COLO829 (cell line): ENCODE measurements around the gene KRTAP12-4.
"Not testable (repeated sequence)": the region's sequence is repeated elsewhere in the genome, so short reads cannot be mapped to it uniquely, and the experiment has no call there.

Experiments used
- DNase-seq: peaks from one replicate; pipeline ENCODE4 v3.0.0; 2012; ENCODE audit warnings: low spot score

Gene KRTAP12-4

DNA sequence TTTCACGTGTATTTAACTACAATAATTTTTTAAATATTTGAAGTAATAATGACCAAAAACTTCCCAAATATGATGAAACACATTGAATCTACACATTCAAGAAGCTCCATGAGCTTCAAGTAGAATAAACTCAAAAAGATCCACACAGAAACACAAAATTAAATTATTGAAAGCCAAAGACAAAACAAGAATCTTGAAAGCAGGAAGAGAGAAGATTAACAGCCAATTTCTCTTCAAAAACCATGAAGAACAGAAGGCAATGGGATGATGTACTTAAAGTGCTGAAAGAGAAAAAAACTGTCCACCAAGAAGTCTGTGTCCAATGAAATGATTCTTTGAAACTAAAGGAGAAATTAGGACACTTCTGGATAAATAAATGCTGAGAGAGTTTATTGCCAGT, 22.4 kb downstream of the KRTAP12-4 start:
- no peak for DNase-seq

DNA sequence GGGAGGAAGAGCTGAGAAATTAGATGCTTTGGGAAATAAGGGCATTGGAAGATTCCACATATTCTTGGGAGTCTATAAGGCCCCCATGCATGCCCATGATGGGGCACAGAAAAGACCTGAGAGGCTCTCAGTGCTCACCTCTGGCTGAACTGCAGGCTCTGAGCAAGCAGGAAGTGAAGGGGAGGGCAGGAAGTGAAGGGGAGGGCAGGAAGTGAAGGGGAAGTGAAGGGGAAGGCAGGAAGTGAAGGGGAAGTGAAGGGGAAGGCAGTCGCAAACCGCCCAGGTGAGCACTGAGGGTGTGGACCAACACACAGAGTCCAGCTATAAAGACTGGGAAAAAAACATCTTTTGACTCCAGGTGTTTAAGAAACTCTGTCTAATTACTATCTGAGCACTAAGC, 24.0 kb downstream of the KRTAP12-4 start:
- no peak for DNase-seq

DNA sequence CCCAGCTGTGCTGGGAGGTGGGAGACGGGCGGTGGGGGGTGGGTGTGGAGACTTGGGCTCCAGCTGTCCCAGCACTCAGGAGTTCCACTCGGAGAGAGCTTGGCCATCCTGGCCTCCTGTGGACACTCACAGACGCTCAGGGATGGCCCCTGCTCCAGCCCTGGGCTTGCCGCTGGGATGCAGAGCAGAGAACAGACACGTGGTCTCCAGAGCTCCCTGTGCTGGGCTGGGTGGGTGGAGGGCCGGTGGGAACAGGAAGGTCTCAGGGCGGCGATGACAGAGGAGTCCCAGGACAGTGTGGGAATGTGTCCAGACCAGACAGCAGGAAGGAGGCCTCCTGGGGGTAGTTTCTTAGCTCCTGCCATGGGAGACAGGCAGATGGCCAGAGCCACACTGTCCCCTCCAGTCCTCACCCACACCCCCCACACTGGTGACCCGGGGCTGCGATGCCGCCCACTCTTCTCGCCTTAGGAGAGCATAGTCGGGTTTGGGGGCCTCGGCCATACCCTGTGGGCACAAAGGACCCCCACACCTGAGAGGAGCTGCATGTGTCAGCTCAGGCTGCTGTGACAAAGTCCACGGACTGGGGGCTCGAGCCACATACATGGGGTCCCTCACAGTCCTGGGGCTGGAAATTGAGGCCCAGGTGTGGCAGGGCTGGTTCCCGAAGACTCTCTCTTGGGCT, 25.6 kb downstream of the KRTAP12-4 start:
- no peak for DNase-seq

DNA sequence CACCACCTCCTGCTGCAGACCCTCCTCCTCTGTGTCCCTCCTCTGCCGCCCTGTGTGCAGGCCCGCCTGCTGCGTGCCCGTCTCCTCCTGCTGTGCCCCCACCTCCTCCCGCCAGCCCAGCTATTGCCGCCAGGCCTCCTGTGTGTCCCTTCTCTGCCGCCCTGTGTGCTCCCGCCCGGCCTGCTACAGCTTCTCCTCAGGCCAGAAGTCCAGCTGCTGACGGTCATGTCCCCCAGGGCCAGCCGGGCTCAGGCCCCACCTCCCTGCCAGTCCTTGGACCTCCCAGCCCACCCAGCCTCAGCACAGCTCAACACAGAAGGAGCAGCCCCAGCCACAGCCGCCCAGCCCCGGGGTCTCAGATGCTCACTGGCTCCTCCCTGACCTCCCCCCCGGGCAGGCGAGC, 26.6 kb downstream of the KRTAP12-4 start:
- DNase-seq: not testable (repeated sequence)

DNA sequence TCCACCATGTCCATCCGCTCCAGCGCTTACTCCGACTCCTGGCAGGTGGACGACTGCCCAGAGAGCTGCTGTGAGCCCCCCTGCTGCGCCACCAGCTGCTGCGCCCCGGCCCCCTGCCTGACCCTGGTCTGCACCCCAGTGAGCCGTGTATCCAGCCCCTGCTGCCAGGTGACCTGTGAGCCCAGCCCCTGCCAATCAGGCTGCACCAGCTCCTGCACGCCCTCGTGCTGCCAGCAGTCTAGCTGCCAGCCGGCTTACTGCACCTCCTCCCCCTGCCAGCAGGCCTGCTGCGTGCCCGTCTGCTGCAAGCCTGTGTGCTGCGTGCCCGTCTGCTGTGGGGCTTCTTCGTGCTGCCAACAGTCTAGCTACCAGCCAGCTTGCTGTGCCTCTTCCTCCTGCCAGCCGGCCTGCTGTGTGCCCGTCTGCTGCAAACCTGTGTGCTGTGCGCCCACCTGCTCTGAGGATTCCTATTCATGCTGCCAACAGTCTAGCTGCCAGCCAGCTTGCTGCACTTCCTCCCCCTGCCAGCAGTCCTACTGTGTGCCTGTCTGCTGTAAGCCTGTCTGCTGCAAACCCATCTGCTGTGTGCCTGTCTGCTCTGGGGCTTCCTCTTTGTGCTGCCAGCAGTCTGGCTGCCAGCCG, 27.2 kb downstream of the KRTAP12-4 start:
- DNase-seq: not testable (repeated sequence)

DNA sequence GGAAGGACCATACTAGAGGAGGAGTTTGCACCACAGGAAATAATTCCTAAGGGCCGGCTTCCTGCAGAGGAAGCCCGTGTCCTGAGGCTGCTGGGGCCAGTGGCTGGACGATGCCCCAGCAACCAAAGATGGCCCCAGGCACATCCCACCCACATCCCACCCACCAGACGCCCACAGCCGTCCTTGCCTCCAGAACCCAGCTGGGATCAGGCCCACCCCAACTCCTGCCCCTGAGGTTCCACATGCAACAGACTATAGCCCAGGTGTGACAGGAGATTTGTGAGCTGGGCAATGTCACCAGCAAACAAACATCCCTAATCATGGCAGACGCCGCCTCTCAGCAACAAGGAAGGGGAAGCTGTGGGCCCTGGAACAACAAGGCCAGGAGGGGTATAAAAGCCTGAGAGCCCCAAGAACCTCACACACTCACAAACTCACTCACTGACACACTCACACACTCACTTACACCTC, 27.8 kb downstream of the KRTAP12-4 start, which contains the start of gene KRTAP10-9:
KRTAP10-9 (plus strand) TSS at position 421 of the 471 bp plus-strand sequence. CDS start 79 bp downstream, outside the sequence.
- no peak for DNase-seq

DNA sequence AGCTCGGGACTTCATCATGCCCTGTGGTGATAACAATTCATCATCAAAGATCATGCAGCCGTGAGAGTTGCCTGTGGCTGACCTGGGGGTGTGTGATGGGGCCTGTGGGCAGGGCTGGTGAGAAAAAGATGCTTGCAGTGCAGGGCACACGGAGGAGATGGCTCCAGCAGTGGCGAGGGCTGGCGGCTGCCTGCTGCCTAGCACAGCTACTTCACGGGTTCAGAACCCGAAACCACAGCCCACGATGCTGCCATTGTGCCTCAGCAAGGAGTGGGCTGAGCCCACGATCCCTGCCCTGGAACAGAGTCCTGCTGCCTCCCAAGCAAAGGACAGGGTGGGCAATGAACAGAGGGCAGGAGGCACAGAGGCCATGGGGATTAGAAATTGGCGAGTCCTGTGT, 28.2 kb downstream of the KRTAP12-4 start:
- no peak for DNase-seq

DNA sequence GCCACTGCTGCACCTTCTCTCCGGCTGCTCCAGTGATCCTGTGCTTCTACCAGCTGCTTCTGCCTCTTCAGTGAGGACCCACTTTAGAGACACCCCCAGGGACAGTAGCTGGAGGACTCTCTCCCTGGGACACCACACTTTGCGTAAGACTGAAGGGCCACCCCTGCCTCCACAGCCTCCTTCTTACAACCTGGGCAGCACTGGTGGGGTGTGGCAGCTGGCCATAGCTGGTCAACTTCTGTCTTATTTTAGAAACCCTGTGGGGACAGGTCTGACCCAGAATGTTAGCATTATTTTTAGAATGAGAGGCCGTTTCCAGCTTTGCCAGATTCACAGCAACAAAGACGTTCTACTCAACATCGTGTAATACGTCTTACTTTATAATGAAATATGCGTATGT, 28.7 kb downstream of the KRTAP12-4 start:
- no peak for DNase-seq

DNA sequence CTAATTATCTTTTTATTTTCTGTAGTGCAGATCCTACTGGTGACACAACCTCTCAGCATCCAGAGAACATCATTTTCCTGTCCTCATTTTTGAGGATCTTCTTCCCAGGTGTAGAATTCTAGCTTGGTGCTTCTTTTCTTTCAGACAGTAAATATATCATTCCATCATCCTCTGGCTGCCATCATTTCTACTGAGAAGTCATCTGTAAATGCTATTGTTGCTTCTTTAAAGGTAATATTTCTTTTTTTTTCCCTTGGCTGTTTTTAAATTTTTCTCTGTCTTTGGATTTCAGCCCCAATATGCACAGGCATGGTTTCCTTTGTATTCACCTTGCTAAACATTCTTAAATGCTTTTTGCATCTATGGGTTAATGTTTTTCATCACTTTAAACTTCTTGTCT, 30.9 kb downstream of the KRTAP12-4 start:
- DNase-seq: no peak

DNA sequence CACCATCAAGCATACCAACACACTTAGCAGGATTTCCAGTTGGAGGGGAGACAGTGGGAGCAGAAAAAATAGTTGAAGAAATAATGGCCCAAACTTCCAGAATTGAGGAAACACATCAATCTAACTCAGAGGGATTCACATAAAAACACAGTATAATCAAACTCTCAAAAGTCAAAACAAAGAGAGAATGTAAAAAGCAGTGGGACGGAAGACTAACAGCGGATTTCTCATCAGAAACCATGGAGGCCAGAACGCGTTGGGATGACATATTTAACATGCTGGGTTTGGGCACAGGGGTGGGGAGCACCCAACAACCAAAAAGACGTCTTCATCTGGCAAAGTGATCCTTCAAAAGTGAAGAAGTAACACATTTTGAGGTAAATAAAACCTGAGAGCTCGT, 34.6 kb downstream of the KRTAP12-4 start:
- DNase-seq: no peak

DNA sequence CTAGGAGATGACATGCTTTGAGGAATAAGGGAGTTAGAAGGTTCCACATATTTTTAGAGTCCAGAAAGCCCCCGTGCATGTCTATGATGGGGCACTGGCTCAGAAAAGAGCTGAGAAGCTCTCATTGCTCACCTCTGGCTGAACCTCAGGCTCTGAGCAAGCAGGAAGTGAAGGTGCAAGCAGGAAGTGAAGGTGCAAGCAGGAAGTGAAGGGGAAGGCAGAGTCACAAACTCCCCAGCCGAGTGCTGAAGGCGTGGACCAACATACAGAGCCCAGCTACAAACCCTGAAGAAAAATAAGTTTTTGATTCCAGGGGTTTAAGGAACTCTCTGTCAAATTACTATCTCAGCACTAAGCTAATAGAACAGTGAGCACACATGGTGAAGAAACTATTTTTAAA, 35.5 kb downstream of the KRTAP12-4 start:
- DNase-seq: no peak

DNA sequence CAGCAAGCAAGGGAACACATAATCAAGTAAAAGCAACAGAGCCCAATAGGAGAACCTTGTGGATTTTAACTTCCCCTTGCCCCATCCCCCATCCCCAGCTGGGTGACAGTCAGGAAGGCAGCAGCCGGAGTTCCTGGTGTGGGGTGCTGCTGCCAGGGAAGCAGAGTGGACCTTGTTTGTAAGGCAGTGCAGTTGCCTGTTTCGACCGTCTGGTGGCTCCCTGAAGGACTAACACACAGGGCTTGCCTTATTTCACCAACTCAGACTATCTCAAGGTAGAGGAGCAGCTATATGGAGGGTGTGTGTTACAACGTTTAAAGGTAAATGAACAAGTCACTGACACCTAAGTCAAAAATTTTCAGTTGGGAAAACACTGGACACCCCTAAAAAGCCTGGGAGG, 36.0 kb downstream of the KRTAP12-4 start:
- DNase-seq: no peak

DNA sequence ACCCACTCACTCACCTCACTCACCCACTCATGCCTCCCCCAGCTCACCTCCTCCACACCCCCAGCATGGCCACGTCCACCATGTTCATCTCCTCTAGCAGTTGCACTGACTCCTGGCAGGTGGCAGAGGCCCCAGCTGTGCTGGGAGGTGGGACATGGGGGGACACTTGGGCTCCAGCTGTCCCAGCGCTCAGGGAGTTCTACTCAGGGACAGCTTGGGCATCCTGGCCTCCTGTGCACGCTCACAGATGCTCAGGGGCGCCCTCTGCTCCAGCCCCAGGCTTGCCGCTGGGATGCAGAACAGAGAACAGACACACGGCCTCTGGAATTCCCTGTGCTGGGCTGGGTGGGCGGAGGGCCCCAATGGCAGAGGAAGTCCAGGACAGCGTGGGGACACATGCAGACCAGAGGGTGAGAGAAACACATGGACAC, 37.4 kb downstream of the KRTAP12-4 start:
- DNase-seq: no peak

DNA sequence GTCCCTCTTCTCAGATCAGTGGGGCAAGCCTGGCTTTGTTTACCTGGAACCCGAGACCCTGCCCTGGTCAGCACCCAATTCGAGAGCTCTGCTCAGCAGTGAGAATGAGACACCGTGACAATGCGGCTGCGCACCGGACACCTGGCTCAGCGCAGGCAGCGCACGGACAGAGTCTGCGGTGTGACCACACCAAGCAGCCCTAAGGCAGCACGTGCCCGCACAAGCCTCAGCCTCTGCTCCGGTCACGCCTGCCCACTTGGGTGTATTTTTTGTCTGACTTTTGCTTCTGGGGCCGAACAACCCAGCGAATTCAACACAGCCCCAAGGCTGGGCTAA, 37.9 kb downstream of the KRTAP12-4 start:
- no peak for DNase-seq

DNA sequence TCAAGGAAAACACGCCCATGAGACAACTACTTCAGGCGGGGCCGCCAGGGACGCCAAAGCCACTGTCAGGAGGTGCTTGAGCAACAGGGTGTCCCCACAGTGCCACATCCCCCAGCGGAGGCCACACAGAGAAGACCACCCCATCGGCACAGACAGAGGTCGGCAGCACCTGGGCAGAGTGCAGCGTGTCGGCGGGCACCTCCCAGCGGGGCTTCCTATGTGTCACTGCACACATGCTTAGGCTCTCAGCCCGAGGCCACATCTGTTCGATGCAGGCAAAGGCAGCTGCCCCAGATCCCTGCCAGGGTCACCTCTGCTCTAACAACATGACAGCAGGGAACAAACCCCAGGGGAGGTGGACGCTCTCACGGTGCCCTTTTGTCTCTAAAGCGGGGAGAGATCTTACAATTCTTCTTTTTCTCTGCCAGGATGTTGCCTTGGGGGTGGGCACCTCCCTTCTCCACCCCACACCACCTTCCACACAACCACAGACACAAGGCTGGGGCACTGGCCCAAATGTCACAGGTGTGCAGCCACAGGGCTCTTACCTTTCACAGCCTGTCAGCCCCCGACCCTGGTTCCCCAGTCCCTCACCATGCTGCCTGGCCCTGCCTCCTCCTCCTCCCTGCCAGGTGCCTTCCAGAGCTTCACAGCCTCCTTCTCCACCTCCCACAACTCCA, 38.4 kb downstream of the KRTAP12-4 start:
- DNase-seq: no peak

DNA sequence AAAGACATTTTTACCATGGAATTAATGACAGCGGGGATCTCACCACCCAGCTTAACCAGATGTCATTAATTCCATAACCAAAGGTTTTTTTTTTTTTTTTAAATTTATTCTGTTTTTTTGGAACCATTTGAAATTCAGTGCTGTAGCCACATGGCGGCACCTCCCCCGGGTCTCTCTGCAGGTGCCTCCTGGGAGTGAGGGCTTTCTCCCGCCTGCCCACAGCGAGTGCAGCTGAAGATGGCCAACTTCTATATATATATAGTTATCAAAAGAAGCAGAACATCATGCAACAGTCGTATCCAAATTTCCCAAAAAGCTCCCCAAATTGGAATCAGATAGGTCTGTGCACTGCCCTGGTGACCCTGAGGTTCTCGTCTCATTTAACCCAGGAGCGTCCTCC, 39.0 kb downstream of the KRTAP12-4 start:
- DNase-seq: no peak

DNA sequence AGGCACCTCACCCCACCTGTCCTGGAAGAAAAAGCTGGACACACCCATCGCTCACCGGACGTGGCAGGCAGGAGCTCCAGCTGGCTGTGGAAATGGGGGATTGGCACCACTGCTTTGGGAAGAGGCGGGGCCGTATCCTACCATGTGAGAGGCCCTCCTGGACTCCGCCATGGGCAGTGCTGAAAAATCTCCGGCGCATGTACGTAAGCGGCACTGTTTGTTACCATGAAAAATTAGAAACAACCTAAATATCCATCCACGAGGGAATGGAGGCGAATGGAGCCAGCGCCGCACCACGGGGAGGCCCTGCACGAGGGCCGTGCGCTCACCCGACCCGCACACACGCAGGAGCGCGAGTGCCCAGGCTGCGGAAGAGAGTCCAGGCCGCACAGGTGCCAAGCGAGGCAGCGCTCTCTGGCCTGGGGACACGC, 39.5 kb downstream of the KRTAP12-4 start:
- DNase-seq: no peak

DNA sequence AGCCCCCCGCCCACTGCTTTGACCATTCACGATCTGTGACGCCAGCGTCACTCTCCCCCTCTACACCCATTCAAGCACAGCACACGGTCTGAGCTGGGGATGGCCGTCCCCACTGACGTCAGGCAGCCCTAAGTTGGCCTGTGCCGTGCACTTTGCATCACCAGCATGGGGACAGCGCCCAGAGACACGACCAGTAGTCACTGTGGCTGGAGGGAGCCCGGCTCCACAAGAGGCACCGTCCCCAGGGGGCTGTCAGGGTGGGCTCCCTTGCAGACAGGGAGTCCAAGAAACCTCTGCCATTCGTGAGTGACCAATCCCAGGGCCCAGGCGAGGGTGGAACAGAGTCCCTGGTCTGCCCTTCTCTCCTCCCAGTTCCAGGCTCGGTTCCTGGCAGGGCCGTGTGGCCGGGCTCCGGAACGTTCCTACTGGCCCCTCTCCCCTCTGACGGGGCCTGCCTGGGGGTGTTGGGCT, 40.3 kb downstream of the KRTAP12-4 start:
- no peak for DNase-seq

DNA sequence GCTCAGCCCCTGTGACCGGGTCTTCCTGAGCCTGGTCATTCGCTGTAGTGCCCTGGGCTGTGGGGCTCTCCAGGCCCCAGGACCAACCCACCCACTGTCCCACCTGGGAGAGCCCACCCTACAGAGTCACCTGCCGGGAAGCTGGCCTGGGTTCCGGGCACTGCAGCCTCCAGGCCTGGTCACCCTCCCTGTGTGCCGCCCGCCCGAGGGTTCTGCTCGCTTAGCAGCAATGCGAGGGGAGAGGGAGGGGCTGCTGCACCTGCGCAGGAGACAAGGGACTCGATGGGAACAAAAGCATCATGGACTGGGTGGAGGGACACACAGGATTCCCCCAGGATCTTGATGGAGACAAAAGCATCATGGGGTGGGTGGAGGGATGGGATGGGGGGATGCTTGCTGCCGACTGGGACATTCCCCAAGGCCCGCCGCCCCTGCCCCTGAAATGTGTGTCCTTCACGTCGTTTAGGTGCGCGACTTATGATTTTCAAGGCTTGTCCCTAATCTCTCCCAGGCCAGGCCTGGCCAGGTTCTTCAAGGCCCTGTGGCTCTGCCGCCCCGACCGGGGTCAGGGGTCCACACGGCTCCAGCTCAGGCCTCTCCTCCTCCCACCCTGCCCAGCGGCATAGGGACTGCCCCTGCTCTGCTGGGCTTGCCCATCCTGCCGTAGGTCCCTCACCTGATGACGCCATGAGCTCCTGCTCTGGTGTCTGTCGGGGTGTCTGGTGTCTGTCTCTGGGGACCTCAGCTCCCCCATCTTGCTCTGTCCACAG, 40.9 kb downstream of the KRTAP12-4 start:
- DNase-seq: no peak

DNA sequence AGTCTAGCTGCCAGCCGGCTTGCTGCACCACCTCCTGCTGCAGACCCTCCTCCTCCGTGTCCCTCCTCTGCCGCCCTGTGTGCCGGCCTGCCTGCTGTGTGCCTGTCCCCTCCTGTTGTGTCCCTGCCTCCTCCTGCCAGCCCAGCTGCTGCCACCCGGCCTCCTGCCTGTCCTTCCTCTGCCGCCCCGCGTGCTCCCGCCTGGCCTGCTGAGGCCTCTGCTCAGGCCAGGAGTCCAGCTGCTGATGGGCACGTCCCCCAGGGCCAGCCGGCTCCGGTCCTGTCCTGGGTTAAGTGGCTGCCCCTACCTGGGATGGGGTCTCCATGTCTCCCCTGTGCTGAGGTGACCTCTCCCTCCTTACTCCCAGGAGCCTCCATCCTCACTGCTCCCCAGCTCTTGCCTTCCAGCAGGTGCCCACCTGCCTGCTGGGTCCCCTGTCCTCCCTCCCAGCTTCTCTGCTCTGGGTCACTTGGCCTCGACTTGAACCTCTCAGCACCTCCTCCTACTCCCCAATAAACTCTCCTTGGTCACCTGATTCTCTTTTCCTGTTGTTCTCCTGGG, 41.7 kb downstream of the KRTAP12-4 start:
- no peak for DNase-seq

DNA sequence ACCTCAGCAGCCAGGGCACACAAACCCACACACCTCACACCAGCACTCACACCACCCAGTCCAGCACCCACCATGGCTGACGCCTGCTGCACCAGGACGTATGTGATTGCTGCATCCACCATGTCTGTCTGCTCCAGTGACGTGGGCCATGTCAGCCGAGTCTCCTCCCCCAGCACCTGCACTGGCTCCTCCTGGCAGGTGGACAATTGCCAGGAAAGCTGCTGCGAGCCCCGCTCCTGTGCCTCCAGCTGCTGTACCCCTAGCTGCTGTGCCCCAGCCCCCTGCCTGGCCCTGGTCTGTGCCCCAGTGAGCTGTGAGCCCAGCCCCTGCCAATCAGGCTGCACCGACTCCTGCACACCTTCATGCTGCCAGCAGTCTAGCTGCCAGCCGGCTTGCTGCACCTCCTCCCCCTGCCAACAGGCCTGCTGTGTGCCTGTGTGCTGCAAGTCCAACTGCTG, 42.4 kb downstream of the KRTAP12-4 start, which contains the start of gene KRTAP10-8:
KRTAP10-8 (plus strand) TSS at position 51 of the 458 bp plus-strand sequence; CDS start at position 73, 22 bp downstream.
- no peak for DNase-seq

DNA sequence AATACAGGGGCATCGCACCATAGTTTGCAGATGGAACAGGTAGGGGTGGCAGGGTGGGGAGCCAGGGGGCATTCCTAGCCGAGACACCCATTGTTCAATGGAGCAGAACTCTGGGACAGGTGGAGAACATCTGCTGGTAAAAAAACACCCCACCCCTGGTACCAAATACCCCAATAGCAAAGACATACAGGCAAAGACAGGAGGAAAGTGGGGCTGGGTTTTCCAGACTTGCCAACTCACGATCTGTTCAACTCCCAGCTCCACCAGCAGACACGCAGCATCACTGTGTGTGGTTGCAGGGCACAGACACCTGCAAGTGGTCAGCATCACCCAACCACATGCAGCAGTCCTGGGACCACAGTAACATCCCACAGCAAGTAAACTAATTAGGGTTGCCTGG, 42.9 kb downstream of the KRTAP12-4 start:
- DNase-seq: no peak
